WTC11 (cell line): ENCODE data around the gene MRPL9. TPM values are rescaled to one million over a fixed set of nuclear protein-coding genes. Genes with fewer than 3 reads are reported as not detected.

Experiments
- ATAC-seq: fragments of 200-7000 bp; cut with Tn5 transposase; 2 replicates; pipeline ENCODE4 v1.10.0; 2021; ENCODE audit warnings: mild to moderate bottlenecking, moderate library complexity
- CTCF ChIA-PET: fragments of 300-600 bp; sonication (Branson Sonifier 250); formaldehyde crosslinking; loops from one replicate; lab custom pipeline; 2021; ENCODE audit warnings: antibody characterized with exemption; lab: Charles Lee
- POLR2A ChIA-PET: fragments of 350-600 bp; sonication (Branson Sonifier 250); formaldehyde crosslinking; loops from one replicate; lab custom pipeline; 2021; ENCODE audit warnings: antibody characterized with exemption; lab: Charles Lee
- DNase-seq: peaks from one replicate; pipeline ENCODE4 v3.0.0; 2021; ENCODE audit warnings: low spot score
- H3K27ac Mint-ChIP-seq: 2 replicates; pipeline ENCODE4 v1.8.0; 2021; ENCODE audit warnings: mixed read lengths
- H3K27me3 Mint-ChIP-seq: 2 replicates; pipeline ENCODE4 v1.8.0; 2021; ENCODE audit warnings: low read depth, mild to moderate bottlenecking, moderate library complexity, mixed read lengths
- H3K36me3 Mint-ChIP-seq: 2 replicates; pipeline ENCODE4 v1.8.0; 2021; ENCODE audit warnings: mixed read lengths
- H3K4me1 Mint-ChIP-seq: 2 replicates; pipeline ENCODE4 v1.8.0; 2022; ENCODE audit warnings: mixed read lengths
- H3K4me3 Mint-ChIP-seq: 2 replicates; pipeline ENCODE4 v1.8.0; 2021; ENCODE audit warnings: mild to moderate bottlenecking, moderate library complexity, mixed read lengths
- H3K9me3 Mint-ChIP-seq: 2 replicates; pipeline ENCODE4 v1.8.0; 2021; ENCODE audit warnings: mixed read lengths
- CREB1 ChIP-seq: sonication (generic); formaldehyde crosslinking; IDR thresholded peaks from 2 replicates; pipeline ENCODE4 v1.8.0; 2023; ENCODE audit warnings: mild to moderate bottlenecking, missing genetic modification reagents
- EMX1 ChIP-seq: fragments of 250-450 bp; sonication (Bioruptor Pico); IDR thresholded peaks from 2 replicates; pipeline ENCODE4 v1.8.0; 2021; ENCODE audit warnings: mild to moderate bottlenecking
- FOXK1 ChIP-seq: sonication (generic); formaldehyde crosslinking; IDR thresholded peaks from 2 replicates; pipeline ENCODE4 v1.8.0; 2022; ENCODE audit warnings: mild to moderate bottlenecking, moderate library complexity, missing genetic modification reagents
- JUN ChIP-seq: sonication (generic); formaldehyde crosslinking; IDR thresholded peaks from 2 replicates; pipeline ENCODE4 v1.8.0; 2023; ENCODE audit warnings: mild to moderate bottlenecking, missing genetic modification reagents
- MXD4 ChIP-seq: fragments of 250-450 bp; sonication (Bioruptor Pico); IDR thresholded peaks from 2 replicates; pipeline ENCODE4 v1.8.0; 2021; ENCODE audit warnings: mild to moderate bottlenecking, moderate library complexity, borderline replicate concordance
- NFYB ChIP-seq: sonication (generic); formaldehyde crosslinking; conservative IDR thresholded peaks from 2 replicates; pipeline ENCODE4 v1.8.0; 2022; ENCODE audit warnings: low read depth, missing genetic modification reagents
- NR3C1 ChIP-seq: sonication (generic); formaldehyde crosslinking; conservative IDR thresholded peaks from 2 replicates; pipeline ENCODE4 v1.8.1; 2023; ENCODE audit warnings: low read depth, mild to moderate bottlenecking, missing genetic modification reagents
- TEAD1 ChIP-seq: sonication (generic); formaldehyde crosslinking; IDR thresholded peaks from 2 replicates; pipeline ENCODE4 v1.8.0; 2022; ENCODE audit warnings: mild to moderate bottlenecking, missing genetic modification reagents
- TEAD4 ChIP-seq: sonication (generic); formaldehyde crosslinking; IDR thresholded peaks from 2 replicates; pipeline ENCODE4 v1.8.0; 2022; ENCODE audit warnings: mild to moderate bottlenecking, missing genetic modification reagents
- ZNF121 ChIP-seq: sonication (generic); formaldehyde crosslinking; IDR thresholded peaks from 2 replicates; pipeline ENCODE4 v1.8.0; 2023; ENCODE audit warnings: missing genetic modification reagents
- ZNF138 ChIP-seq: sonication (generic); formaldehyde crosslinking; conservative IDR thresholded peaks from 2 replicates; pipeline ENCODE4 v1.8.1; 2022; ENCODE audit warnings: mild to moderate bottlenecking, moderate library complexity, missing genetic modification reagents
- ZNF317 ChIP-seq: sonication (generic); formaldehyde crosslinking; IDR thresholded peaks from 2 replicates; pipeline ENCODE4 v1.8.1; 2023; ENCODE audit warnings: low read depth, mild to moderate bottlenecking, moderate library complexity, missing genetic modification reagents, borderline replicate concordance
- total RNA-seq: library from RNA; stranded (reverse); gene quantifications from 3 replicates; pipeline ENCODE4 v1.2.3, GENCODE V29; 2021
- TF ChIP-seq, protein P1 (sequence below): sonication (generic); formaldehyde crosslinking; IDR thresholded peaks from 2 replicates; pipeline ENCODE4 v1.8.1; 2023; ENCODE audit warnings: mild to moderate bottlenecking, missing genetic modification reagents
- TF ChIP-seq, protein P2 (sequence below): sonication (generic); formaldehyde crosslinking; IDR thresholded peaks from 2 replicates; pipeline ENCODE4 v1.8.1; 2022; ENCODE audit warnings: missing genetic modification reagents, borderline replicate concordance
- TF ChIP-seq, protein P3 (sequence below): fragments of 250-450 bp; sonication (Bioruptor Pico); IDR thresholded peaks from 2 replicates; pipeline ENCODE4 v1.9.0; 2021; ENCODE audit warnings: mild to moderate bottlenecking, borderline replicate concordance
- TF ChIP-seq, protein P4 (sequence below): sonication (generic); formaldehyde crosslinking; IDR thresholded peaks from 2 replicates; pipeline ENCODE4 v1.8.0; 2022; ENCODE audit warnings: mild to moderate bottlenecking, missing genetic modification reagents
- TF ChIP-seq, protein P5 (sequence below): sonication (generic); formaldehyde crosslinking; IDR thresholded peaks from 2 replicates; pipeline ENCODE4 v1.8.0; 2022; ENCODE audit warnings: mild to moderate bottlenecking, missing genetic modification reagents
- TF ChIP-seq, protein P6 (sequence below): fragments of 250-450 bp; sonication (Bioruptor Pico); IDR thresholded peaks from 2 replicates; pipeline ENCODE4 v1.9.0; 2021; ENCODE audit warnings: moderate library complexity, mild to moderate bottlenecking, inconsistent platforms, borderline replicate concordance
- TF ChIP-seq, protein P7 (sequence below): sonication (generic); formaldehyde crosslinking; IDR thresholded peaks from 2 replicates; pipeline ENCODE4 v1.8.1; 2023; ENCODE audit warnings: mild to moderate bottlenecking, missing genetic modification reagents
- TF ChIP-seq, protein P8 (sequence below): fragments of 250-450 bp; sonication (Bioruptor Pico); IDR thresholded peaks from 2 replicates; pipeline ENCODE4 v1.8.0; 2021; ENCODE audit warnings: mild to moderate bottlenecking

The MRPL9 gene
- total RNA-seq, 1 experiment from 2014 or later, result 99.3 TPM

DNA sequence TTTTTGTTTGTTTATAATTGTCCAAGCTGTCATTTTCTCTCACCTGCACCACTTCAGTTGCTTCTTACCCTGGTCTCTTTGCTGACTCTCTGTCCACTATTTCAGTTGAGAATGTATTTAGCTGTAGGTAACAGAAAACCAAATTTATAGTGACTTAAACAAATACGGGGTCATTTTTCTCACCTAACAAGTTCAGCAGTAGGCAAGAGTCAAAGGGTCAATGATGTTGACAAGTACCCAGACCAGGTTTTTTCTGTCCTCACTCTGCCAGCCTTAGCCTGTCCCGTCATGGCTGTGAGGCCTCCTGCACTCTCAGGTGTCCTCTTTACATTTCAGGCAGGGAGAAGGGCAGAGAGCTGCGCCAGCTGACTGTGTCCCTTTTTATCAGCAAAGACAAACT, 30.2 kb downstream of the MRPL9 start:
- H3K36me3 Mint-ChIP-seq, result peaks cover 17% of the 10 kb centered on the region
- ATAC-seq (no peak), DNase-seq (no peak)
- ChIA-PET CTCF (interaction anchor here (1.0 to 3.2 kb wide), 4 partner anchors 17 to 139 kb away, joined by 5 to 48 read pairs (median 23); partner anchors contain the start of gene CELF3), POLR2A (no interaction called here)
- H3K27ac Mint-ChIP-seq, result no peak overlapping the region
- H3K4me1 Mint-ChIP-seq, result peaks cover 19% of the 10 kb centered on the region
- peaks cover 17% of the 10 kb centered on the region for H3K9me3 Mint-ChIP-seq
- no peak overlapping the region for H3K4me3 Mint-ChIP-seq
- H3K27me3 Mint-ChIP-seq, result peaks cover 3% of the 10 kb centered on the region; the same call in 1 of the 2 replicates
- TF ChIP-seq, protein P1, sequence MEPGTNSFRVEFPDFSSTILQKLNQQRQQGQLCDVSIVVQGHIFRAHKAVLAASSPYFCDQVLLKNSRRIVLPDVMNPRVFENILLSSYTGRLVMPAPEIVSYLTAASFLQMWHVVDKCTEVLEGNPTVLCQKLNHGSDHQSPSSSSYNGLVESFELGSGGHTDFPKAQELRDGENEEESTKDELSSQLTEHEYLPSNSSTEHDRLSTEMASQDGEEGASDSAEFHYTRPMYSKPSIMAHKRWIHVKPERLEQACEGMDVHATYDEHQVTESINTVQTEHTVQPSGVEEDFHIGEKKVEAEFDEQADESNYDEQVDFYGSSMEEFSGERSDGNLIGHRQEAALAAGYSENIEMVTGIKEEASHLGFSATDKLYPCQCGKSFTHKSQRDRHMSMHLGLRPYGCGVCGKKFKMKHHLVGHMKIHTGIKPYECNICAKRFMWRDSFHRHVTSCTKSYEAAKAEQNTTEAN (CRISPR knock-in tag), result no peak
- TF ChIP-seq NR3C1 (CRISPR knock-in tag), result no peak
- TF ChIP-seq ZNF121 (CRISPR knock-in tag), result no peak

DNA sequence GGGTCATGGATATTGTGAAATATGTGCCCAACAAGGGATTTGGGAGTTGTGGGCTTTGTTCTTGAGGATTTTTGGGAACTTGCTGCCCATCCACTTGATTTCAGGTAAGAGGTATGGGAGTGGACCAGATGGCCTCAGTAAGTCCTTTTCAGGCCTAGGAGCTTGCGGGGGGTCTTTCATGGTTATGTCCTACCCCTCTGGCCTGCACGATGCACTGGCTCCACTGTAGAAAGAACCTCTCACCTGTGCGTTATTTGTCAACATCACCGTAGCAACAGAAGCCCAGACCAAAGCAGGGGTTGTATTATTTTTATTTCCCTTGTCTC, 33.4 kb downstream of the MRPL9 start:
- peaks cover 10% of the 10 kb centered on the region for H3K27me3 Mint-ChIP-seq
- ATAC-seq, result no peak
- no peaks in the 10 kb centered on the region for H3K36me3 Mint-ChIP-seq
- no peak overlapping the region for H3K27ac Mint-ChIP-seq
- no peak overlapping the region for H3K4me3 Mint-ChIP-seq
- H3K9me3 Mint-ChIP-seq, result no peaks in the 10 kb centered on the region
- peaks cover 23% of the 10 kb centered on the region for H3K4me1 Mint-ChIP-seq
- TF ChIP-seq JUN (CRISPR knock-in tag) (no peak), NFYB (no peak), ZNF138 (no peak), ZNF317 (no peak), FOXK1 (no peak), CREB1 (CRISPR knock-in tag) (no peak), TEAD1 (CRISPR knock-in tag) (no peak), EMX1 (no peak), TEAD4 (CRISPR knock-in tag) (no peak), MXD4 (no peak), NR3C1 (CRISPR knock-in tag) (no peak)
- TF ChIP-seq, protein P2, sequence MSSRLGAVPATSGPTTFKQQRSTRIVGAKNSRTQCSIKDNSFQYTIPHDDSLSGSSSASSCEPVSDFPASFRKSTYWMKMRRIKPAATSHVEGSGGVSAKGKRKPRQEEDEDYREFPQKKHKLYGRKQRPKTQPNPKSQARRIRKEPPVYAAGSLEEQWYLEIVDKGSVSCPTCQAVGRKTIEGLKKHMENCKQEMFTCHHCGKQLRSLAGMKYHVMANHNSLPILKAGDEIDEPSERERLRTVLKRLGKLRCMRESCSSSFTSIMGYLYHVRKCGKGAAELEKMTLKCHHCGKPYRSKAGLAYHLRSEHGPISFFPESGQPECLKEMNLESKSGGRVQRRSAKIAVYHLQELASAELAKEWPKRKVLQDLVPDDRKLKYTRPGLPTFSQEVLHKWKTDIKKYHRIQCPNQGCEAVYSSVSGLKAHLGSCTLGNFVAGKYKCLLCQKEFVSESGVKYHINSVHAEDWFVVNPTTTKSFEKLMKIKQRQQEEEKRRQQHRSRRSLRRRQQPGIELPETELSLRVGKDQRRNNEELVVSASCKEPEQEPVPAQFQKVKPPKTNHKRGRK (CRISPR knock-in tag), result no peak
- TF ChIP-seq, protein P3, sequence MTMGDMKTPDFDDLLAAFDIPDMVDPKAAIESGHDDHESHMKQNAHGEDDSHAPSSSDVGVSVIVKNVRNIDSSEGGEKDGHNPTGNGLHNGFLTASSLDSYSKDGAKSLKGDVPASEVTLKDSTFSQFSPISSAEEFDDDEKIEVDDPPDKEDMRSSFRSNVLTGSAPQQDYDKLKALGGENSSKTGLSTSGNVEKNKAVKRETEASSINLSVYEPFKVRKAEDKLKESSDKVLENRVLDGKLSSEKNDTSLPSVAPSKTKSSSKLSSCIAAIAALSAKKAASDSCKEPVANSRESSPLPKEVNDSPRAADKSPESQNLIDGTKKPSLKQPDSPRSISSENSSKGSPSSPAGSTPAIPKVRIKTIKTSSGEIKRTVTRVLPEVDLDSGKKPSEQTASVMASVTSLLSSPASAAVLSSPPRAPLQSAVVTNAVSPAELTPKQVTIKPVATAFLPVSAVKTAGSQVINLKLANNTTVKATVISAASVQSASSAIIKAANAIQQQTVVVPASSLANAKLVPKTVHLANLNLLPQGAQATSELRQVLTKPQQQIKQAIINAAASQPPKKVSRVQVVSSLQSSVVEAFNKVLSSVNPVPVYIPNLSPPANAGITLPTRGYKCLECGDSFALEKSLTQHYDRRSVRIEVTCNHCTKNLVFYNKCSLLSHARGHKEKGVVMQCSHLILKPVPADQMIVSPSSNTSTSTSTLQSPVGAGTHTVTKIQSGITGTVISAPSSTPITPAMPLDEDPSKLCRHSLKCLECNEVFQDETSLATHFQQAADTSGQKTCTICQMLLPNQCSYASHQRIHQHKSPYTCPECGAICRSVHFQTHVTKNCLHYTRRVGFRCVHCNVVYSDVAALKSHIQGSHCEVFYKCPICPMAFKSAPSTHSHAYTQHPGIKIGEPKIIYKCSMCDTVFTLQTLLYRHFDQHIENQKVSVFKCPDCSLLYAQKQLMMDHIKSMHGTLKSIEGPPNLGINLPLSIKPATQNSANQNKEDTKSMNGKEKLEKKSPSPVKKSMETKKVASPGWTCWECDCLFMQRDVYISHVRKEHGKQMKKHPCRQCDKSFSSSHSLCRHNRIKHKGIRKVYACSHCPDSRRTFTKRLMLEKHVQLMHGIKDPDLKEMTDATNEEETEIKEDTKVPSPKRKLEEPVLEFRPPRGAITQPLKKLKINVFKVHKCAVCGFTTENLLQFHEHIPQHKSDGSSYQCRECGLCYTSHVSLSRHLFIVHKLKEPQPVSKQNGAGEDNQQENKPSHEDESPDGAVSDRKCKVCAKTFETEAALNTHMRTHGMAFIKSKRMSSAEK (CRISPR knock-in tag), result no peak
- TF ChIP-seq, protein P4, sequence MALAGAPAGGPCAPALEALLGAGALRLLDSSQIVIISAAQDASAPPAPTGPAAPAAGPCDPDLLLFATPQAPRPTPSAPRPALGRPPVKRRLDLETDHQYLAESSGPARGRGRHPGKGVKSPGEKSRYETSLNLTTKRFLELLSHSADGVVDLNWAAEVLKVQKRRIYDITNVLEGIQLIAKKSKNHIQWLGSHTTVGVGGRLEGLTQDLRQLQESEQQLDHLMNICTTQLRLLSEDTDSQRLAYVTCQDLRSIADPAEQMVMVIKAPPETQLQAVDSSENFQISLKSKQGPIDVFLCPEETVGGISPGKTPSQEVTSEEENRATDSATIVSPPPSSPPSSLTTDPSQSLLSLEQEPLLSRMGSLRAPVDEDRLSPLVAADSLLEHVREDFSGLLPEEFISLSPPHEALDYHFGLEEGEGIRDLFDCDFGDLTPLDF (CRISPR knock-in tag), result no peak
- TF ChIP-seq, protein P5, sequence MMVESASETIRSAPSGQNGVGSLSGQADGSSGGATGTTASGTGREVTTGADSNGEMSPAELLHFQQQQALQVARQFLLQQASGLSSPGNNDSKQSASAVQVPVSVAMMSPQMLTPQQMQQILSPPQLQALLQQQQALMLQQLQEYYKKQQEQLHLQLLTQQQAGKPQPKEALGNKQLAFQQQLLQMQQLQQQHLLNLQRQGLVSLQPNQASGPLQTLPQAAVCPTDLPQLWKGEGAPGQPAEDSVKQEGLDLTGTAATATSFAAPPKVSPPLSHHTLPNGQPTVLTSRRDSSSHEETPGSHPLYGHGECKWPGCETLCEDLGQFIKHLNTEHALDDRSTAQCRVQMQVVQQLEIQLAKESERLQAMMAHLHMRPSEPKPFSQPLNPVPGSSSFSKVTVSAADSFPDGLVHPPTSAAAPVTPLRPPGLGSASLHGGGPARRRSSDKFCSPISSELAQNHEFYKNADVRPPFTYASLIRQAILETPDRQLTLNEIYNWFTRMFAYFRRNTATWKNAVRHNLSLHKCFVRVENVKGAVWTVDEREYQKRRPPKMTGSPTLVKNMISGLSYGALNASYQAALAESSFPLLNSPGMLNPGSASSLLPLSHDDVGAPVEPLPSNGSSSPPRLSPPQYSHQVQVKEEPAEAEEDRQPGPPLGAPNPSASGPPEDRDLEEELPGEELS (CRISPR knock-in tag), result no peak
- TF ChIP-seq, protein P6, sequence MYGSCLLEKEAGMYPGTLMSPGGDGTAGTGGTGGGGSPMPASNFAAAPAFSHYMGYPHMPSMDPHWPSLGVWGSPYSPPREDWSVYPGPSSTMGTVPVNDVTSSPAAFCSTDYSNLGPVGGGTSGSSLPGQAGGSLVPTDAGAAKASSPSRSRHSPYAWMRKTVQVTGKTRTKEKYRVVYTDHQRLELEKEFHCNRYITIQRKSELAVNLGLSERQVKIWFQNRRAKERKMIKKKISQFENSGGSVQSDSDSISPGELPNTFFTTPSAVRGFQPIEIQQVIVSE, result no peak
- TF ChIP-seq, protein P7, sequence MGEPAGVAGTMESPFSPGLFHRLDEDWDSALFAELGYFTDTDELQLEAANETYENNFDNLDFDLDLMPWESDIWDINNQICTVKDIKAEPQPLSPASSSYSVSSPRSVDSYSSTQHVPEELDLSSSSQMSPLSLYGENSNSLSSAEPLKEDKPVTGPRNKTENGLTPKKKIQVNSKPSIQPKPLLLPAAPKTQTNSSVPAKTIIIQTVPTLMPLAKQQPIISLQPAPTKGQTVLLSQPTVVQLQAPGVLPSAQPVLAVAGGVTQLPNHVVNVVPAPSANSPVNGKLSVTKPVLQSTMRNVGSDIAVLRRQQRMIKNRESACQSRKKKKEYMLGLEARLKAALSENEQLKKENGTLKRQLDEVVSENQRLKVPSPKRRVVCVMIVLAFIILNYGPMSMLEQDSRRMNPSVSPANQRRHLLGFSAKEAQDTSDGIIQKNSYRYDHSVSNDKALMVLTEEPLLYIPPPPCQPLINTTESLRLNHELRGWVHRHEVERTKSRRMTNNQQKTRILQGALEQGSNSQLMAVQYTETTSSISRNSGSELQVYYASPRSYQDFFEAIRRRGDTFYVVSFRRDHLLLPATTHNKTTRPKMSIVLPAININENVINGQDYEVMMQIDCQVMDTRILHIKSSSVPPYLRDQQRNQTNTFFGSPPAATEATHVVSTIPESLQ, result no peak
- TF ChIP-seq, protein P8, sequence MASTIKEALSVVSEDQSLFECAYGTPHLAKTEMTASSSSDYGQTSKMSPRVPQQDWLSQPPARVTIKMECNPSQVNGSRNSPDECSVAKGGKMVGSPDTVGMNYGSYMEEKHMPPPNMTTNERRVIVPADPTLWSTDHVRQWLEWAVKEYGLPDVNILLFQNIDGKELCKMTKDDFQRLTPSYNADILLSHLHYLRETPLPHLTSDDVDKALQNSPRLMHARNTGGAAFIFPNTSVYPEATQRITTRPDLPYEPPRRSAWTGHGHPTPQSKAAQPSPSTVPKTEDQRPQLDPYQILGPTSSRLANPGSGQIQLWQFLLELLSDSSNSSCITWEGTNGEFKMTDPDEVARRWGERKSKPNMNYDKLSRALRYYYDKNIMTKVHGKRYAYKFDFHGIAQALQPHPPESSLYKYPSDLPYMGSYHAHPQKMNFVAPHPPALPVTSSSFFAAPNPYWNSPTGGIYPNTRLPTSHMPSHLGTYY (CRISPR knock-in tag), result no peak
- no peak for DNase-seq
- ChIA-PET POLR2A (no interaction called here), CTCF (interaction anchor here (5.5 kb wide), 1 partner anchor 13 kb away, joined by 44 read pairs; the partner anchor contains the start of gene CELF3)
